HFFc6 (cell line): Measurements from ENCODE around the gene OCA2. TPM values are rescaled to one million over a fixed set of nuclear protein-coding genes. Genes with fewer than 3 reads are reported as not detected.

Experiments
- DNase-seq: peaks from one replicate; pipeline ENCODE4 v3.0.0-alpha.2; 2018
- H3K27ac Mint-ChIP-seq: 2 replicates; pipeline ENCODE4 v1.8.0; 2020; ENCODE audit warnings: mild to moderate bottlenecking, mixed read lengths
- H3K27me3 Mint-ChIP-seq: 2 replicates; pipeline ENCODE4 v1.8.0; 2021; ENCODE audit warnings: mild to moderate bottlenecking, moderate library complexity, mixed read lengths; ENCODE audit not compliant: insufficient read depth
- H3K36me3 Mint-ChIP-seq: 2 replicates; pipeline ENCODE4 v1.8.0; 2021; ENCODE audit warnings: low read depth, mixed read lengths
- H3K4me1 Mint-ChIP-seq: 2 replicates; pipeline ENCODE4 v1.8.0; 2020; ENCODE audit warnings: low read depth, mixed read lengths
- H3K4me3 Mint-ChIP-seq: 2 replicates; pipeline ENCODE4 v1.8.0; 2020; ENCODE audit warnings: mild to moderate bottlenecking, moderate library complexity, mixed read lengths
- H3K9me3 Mint-ChIP-seq: 2 replicates; pipeline ENCODE4 v1.8.0; 2020; ENCODE audit warnings: mild to moderate bottlenecking, mixed read lengths
- total RNA-seq, 6 experiments: library from RNA; stranded (reverse); fragmentation: NEBNext Ultra II Directional; extraction: Animal tissue kit (Norgen Biotek cat#: 25700); gene quantifications; 2 replicates in 1 of 6; 3 replicates in 5 of 6; pipeline ENCODE4 v1.2.3, GENCODE V29; 2021
- TF ChIP-seq, protein P1 (sequence below): fragments of 200-600 bp; sonication (generic); IDR thresholded peaks from 2 replicates; pipeline ENCODE4 v1.5.0; 2021; ENCODE audit warnings: antibody characterized with exemption, mild to moderate bottlenecking

The OCA2 gene
- total RNA-seq, 6 experiments from 2014 or later, result not detected

DNA sequence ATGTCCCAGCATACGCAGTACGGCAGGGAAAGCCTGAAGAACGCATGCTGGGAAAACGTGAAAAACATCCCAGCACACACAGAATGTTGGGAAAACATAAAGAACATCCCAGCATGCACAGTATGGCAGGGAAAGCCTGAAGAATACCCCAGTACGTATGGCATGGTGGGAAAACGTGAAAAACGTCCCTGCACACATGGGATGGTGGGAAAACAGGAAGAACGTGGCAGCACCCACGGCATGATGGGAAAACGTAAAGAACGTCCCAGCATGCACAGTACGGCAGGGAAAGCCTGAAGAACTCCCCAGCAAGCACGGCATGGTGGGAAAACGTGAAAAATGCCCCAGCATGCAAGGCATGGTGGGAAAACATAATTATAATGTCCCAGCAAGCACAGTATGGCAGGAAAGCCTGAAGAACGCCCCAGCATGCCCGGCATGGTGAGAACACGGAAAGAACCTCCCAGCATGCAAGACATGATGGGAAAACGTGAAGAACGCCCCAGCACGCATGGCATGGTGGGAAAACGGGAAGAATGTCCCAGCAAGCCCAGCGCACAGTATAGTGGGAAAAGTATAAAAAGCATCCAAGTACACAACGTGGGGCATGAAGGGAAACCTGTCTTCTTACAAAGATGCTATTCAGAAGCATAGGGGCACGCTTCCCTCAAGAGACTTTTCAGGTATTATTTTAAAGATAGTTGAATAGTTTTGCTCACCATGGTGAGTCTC, 128.3 kb downstream of the OCA2 start:
- DNase-seq, result no peak
- no peaks in the 10 kb centered on the region for H3K27me3 Mint-ChIP-seq
- no peak overlapping the region for H3K27ac Mint-ChIP-seq
- H3K4me3 Mint-ChIP-seq, result no peak overlapping the region
- H3K9me3 Mint-ChIP-seq, result peaks cover 25% of the 10 kb centered on the region
- H3K4me1 Mint-ChIP-seq, result no peaks in the 10 kb centered on the region
- no peaks in the 10 kb centered on the region for H3K36me3 Mint-ChIP-seq
- TF ChIP-seq, protein P1, sequence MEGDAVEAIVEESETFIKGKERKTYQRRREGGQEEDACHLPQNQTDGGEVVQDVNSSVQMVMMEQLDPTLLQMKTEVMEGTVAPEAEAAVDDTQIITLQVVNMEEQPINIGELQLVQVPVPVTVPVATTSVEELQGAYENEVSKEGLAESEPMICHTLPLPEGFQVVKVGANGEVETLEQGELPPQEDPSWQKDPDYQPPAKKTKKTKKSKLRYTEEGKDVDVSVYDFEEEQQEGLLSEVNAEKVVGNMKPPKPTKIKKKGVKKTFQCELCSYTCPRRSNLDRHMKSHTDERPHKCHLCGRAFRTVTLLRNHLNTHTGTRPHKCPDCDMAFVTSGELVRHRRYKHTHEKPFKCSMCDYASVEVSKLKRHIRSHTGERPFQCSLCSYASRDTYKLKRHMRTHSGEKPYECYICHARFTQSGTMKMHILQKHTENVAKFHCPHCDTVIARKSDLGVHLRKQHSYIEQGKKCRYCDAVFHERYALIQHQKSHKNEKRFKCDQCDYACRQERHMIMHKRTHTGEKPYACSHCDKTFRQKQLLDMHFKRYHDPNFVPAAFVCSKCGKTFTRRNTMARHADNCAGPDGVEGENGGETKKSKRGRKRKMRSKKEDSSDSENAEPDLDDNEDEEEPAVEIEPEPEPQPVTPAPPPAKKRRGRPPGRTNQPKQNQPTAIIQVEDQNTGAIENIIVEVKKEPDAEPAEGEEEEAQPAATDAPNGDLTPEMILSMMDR, result no peak

DNA sequence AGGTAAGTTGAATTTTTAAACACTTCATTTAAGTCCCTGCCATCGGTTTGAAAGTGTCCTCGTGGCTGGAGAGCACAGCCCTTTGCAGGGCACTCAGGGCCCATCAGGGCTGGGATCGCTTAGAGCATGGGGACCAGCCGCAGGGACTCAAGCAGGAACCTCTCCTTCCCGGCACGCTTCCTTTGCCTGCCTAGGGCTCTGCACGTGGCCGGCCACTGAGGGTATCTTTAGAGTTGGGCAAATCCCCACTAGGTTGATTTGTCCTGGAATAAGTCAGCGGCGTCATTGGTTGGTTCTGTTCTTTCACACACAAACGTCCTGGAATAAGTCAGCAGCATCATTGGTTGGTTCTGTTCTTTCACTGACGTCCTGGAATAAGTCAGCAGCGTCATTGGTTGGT, 131.6 kb downstream of the OCA2 start:
- Mint-ChIP-seq H3K9me3 (peaks cover 10% of the 10 kb centered on the region), H3K27me3 (no peaks in the 10 kb centered on the region), H3K27ac (no peak overlapping the region), H3K4me3 (no peak overlapping the region), H3K4me1 (no peaks in the 10 kb centered on the region), H3K36me3 (no peaks in the 10 kb centered on the region)
- no peak for DNase-seq
- TF ChIP-seq, protein P1, result no peak

DNA sequence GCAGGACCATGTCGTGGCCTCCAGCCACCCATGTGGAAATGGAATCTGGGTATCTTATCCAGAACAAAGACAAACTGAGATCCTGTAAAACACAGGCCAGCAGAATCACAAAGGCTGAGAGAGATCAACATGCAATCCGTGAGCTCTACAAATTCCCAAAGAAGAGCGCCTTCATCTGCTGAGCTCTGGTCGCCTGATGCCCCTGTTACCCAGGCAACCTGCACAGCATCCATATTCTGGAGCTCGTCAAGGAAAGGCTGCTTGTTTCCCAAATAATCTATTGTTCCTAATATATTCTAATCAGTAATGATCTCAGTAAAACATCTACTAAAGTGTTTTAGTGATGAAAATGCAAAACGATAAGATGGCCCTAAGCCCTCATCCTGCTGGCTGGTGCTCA, 133.6 kb downstream of the OCA2 start:
- no peaks in the 10 kb centered on the region for H3K27me3 Mint-ChIP-seq
- no peak overlapping the region for H3K27ac Mint-ChIP-seq
- H3K4me1 Mint-ChIP-seq, result no peaks in the 10 kb centered on the region
- H3K9me3 Mint-ChIP-seq, result peaks cover 12% of the 10 kb centered on the region
- no peak overlapping the region for H3K4me3 Mint-ChIP-seq
- no peak for DNase-seq
- no peaks in the 10 kb centered on the region for H3K36me3 Mint-ChIP-seq
- TF ChIP-seq, protein P1, result no peak

DNA sequence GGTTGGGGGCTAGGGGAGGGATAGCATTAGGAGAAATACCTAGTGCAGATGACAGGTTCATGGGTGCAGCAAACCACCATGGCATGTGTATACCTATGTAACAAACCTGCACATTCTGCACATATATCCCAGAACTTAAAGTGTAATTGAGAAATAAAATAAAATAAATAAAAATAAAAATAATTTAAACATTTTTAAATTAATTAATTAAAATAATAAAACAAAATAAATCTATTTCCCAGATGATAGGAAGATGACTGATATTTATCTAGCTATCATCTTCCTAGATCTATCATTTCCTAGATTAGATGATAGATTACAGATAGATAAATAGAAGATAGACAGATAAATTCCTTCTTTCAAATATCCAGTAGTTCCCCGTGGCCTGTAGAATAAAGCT, 137.3 kb downstream of the OCA2 start:
- no peaks in the 10 kb centered on the region; the same call in 1 of the 2 replicates for H3K27me3 Mint-ChIP-seq

DNA sequence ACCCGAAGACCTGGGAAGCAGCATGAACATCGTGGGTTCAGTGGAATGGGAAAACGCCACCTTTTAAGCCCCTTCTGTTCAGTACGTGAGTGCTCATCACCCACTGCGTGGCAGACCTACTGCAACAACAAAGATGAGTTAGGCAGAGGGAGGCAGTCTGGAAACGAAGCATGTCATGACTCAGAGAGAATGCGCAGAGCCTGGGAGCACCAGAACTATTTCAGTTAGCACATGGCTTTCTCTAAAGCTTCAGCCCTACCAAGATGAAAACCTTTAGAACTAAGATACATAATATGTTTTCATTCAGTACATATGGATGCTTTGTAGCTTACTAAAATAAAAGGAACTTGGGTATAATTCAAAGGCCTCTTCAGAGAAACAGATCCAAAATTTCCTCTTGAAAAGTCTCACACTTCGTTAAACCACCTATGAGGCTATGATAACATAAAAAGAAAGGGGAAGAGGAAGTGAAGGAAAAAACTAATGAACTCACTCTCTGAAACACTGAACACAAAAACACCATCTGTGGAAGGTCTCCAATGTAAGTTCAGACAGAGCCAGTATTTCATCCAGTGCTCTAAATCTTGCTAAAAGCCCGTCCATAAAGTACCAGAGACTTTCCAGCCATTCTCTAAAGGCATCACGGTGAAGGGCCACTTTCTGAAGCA, 140.1 kb downstream of the OCA2 start:
- no peak overlapping the region for H3K27ac Mint-ChIP-seq

More for the DNA sequence above, 137.3 kb downstream of the OCA2 start:
- TF ChIP-seq, protein P1, result no peak
- DNase-seq, result no peak
- Mint-ChIP-seq H3K9me3 (peaks cover 12% of the 10 kb centered on the region; the same call in 1 of the 2 replicates), H3K27ac (no peak overlapping the region), H3K4me3 (no peak overlapping the region), H3K4me1 (no peaks in the 10 kb centered on the region), H3K36me3 (peaks cover 6% of the 10 kb centered on the region)

More for the DNA sequence above, 140.1 kb downstream of the OCA2 start:
- Mint-ChIP-seq H3K27me3 (no peaks in the 10 kb centered on the region; the same call in 1 of the 2 replicates), H3K9me3 (peaks cover 35% of the 10 kb centered on the region), H3K36me3 (peaks cover 6% of the 10 kb centered on the region), H3K4me1 (no peaks in the 10 kb centered on the region), H3K4me3 (no peak overlapping the region)
- no peak for DNase-seq
- TF ChIP-seq, protein P1, result no peak
